ENCODE measurements around the gene NCR2.

Gene NCR2

GRCh38 chr6:41355952-41356351 lies 20.5 kb downstream of the NCR2 start:
- Histone ChIP-seq H3K9me3 (ENCODE audit: control extremely low read depth in 1 of 5, control insufficient read depth in 4 of 5, insufficient read depth in 2 of 5, low read depth in 1 of 5, low read length in 4 of 5) (peaks cover 0 to 19% (median 10%) of the 10 kb centered on the region in 5 experiments), H3K27me3 (replicated peaks in 2 of 5; ENCODE audit: control insufficient read depth in 4 of 5, insufficient read depth in 5 of 5, low read length in 4 of 5) (no peaks in the 10 kb centered on the region), H3K4me1 (ENCODE audit: control extremely low read depth in 1 of 4, control insufficient read depth in 4 of 4, insufficient read depth in 4 of 4, low read length in 3 of 4) (peaks cover 0 to 6% (median 3%) of the 10 kb centered on the region in 4 experiments), H3K4me3 (ENCODE audit: control insufficient read depth in 1 of 7, extremely low read depth in 1 of 7, insufficient read depth in 4 of 7, low read depth in 2 of 7, low read length in 6 of 7) (no peak overlapping the region), H3K36me3 (ENCODE audit: control insufficient read depth in 4 of 4, insufficient read depth in 4 of 4, low read length in 3 of 4) (no peaks in the 10 kb centered on the region), H3K27ac (ENCODE audit: insufficient read depth in 1 of 2, low read depth in 1 of 2, low read length in 2 of 2, poor library complexity in 1 of 2, severe bottlenecking in 2 of 2) (no peak overlapping the region)
- CTCF ChIA-PET: interaction anchor here (1.5 to 1.7 kb wide), 2 partner anchors 10 to 18 kb away, joined by 3 to 4 read pairs; no protein-coding TSS in a partner anchor
- DNase-seq: peak in 1 of 3 donors; percentile 27
- 94% methylated on average over 3 of the region's 4 CpGs for WGBS (ENCODE audit: insufficient coverage)
- POLR2A ChIA-PET: no interaction called here

- Histone ChIP-seq H3K4me1 (ENCODE audit: control extremely low read depth in 1 of 4, control insufficient read depth in 4 of 4, insufficient read depth in 4 of 4, low read length in 3 of 4) (peaks cover 0 to 6% (median 3%) of the 10 kb centered on the region in 4 experiments), H3K36me3 (ENCODE audit: control insufficient read depth in 4 of 4, insufficient read depth in 4 of 4, low read length in 3 of 4) (no peaks in the 10 kb centered on the region), H3K27ac (ENCODE audit: insufficient read depth in 1 of 2, low read depth in 1 of 2, low read length in 2 of 2, poor library complexity in 1 of 2, severe bottlenecking in 2 of 2) (no peak overlapping the region), H3K9me3 (ENCODE audit: control extremely low read depth in 1 of 5, control insufficient read depth in 4 of 5, insufficient read depth in 2 of 5, low read depth in 1 of 5, low read length in 4 of 5) (peaks cover 2 to 25% (median 12%) of the 10 kb centered on the region in 5 experiments), H3K4me3 (ENCODE audit: control insufficient read depth in 1 of 7, extremely low read depth in 1 of 7, insufficient read depth in 4 of 7, low read depth in 2 of 7, low read length in 6 of 7) (no peak overlapping the region), H3K27me3 (replicated peaks in 2 of 5; ENCODE audit: control insufficient read depth in 4 of 5, insufficient read depth in 5 of 5, low read length in 4 of 5) (no peaks in the 10 kb centered on the region)
- CTCF ChIA-PET: interaction anchor here (0.8 to 1.7 kb wide), 3 partner anchors 9 to 19 kb away, joined by 3 to 4 read pairs (median 4); no protein-coding TSS in a partner anchor
- WGBS (ENCODE audit: insufficient coverage): 100% methylated on average over 1 of the region's 3 CpGs
- no peak for DNase-seq
- POLR2A ChIA-PET: no interaction called here
Measured at GRCh38 chr6:41356825-41357224, 21.4 kb downstream of the NCR2 start.

- Histone ChIP-seq H3K4me3 (ENCODE audit: control insufficient read depth in 1 of 7, extremely low read depth in 1 of 7, insufficient read depth in 4 of 7, low read depth in 2 of 7, low read length in 6 of 7) (no peak overlapping the region), H3K27ac (ENCODE audit: insufficient read depth in 1 of 2, low read depth in 1 of 2, low read length in 2 of 2, poor library complexity in 1 of 2, severe bottlenecking in 2 of 2) (no peak overlapping the region), H3K4me1 (ENCODE audit: control extremely low read depth in 1 of 4, control insufficient read depth in 4 of 4, insufficient read depth in 4 of 4, low read length in 3 of 4) (peaks cover 0 to 3% (median 0%) of the 10 kb centered on the region in 4 experiments), H3K36me3 (ENCODE audit: control insufficient read depth in 4 of 4, insufficient read depth in 4 of 4, low read length in 3 of 4) (no peaks in the 10 kb centered on the region), H3K27me3 (replicated peaks in 2 of 5; ENCODE audit: control insufficient read depth in 4 of 5, insufficient read depth in 5 of 5, low read length in 4 of 5) (peaks cover 0 to under 1% (median 0%) of the 10 kb centered on the region in 5 experiments), H3K9me3 (ENCODE audit: control extremely low read depth in 1 of 5, control insufficient read depth in 4 of 5, insufficient read depth in 2 of 5, low read depth in 1 of 5, low read length in 4 of 5) (peaks cover 3 to 31% (median 12%) of the 10 kb centered on the region in 5 experiments)
- WGBS (ENCODE audit: insufficient coverage): 100% methylated on average over 2 of the region's 7 CpGs
- POLR2A ChIA-PET: no interaction called here
- CTCF ChIA-PET: no interaction called here
- DNase-seq: no peak
Measured at GRCh38 chr6:41358503-41358902, 23.1 kb downstream of the NCR2 start.

- POLR2A ChIA-PET: no interaction called here
- Histone ChIP-seq H3K36me3 (ENCODE audit: control insufficient read depth in 4 of 4, insufficient read depth in 4 of 4, low read length in 3 of 4) (no peaks in the 10 kb centered on the region), H3K27me3 (replicated peaks in 2 of 5; ENCODE audit: control insufficient read depth in 4 of 5, insufficient read depth in 5 of 5, low read length in 4 of 5) (peaks cover 0 to 11% (median 0%) of the 10 kb centered on the region in 5 experiments), H3K27ac (ENCODE audit: insufficient read depth in 1 of 2, low read depth in 1 of 2, low read length in 2 of 2, poor library complexity in 1 of 2, severe bottlenecking in 2 of 2) (no peak overlapping the region), H3K9me3 (ENCODE audit: control extremely low read depth in 1 of 5, control insufficient read depth in 4 of 5, insufficient read depth in 2 of 5, low read depth in 1 of 5, low read length in 4 of 5) (peaks cover 3 to 31% (median 12%) of the 10 kb centered on the region in 5 experiments), H3K4me3 (ENCODE audit: control insufficient read depth in 1 of 7, extremely low read depth in 1 of 7, insufficient read depth in 4 of 7, low read depth in 2 of 7, low read length in 6 of 7) (no peak overlapping the region), H3K4me1 (ENCODE audit: control extremely low read depth in 1 of 4, control insufficient read depth in 4 of 4, insufficient read depth in 4 of 4, low read length in 3 of 4) (peaks cover 0 to 3% (median 0%) of the 10 kb centered on the region in 4 experiments)
- DNase-seq: no peak
- CTCF ChIA-PET: no interaction called here
- 81% methylated on average over 4 of the region's 4 CpGs for WGBS (ENCODE audit: insufficient coverage)
Measured at GRCh38 chr6:41359617-41360313, 24.4 kb downstream of the NCR2 start.

GRCh38 chr6:41360314-41360685 lies 24.9 kb downstream of the NCR2 start:
- Histone ChIP-seq H3K27me3 (replicated peaks in 2 of 5; ENCODE audit: control insufficient read depth in 4 of 5, insufficient read depth in 5 of 5, low read length in 4 of 5) (peaks cover 0 to 11% (median 0%) of the 10 kb centered on the region in 5 experiments), H3K36me3 (ENCODE audit: control insufficient read depth in 4 of 4, insufficient read depth in 4 of 4, low read length in 3 of 4) (no peaks in the 10 kb centered on the region), H3K4me1 (ENCODE audit: control extremely low read depth in 1 of 4, control insufficient read depth in 4 of 4, insufficient read depth in 4 of 4, low read length in 3 of 4) (peaks cover 0 to 3% (median 0%) of the 10 kb centered on the region in 4 experiments), H3K9me3 (ENCODE audit: control extremely low read depth in 1 of 5, control insufficient read depth in 4 of 5, insufficient read depth in 2 of 5, low read depth in 1 of 5, low read length in 4 of 5) (peaks cover 3 to 31% (median 12%) of the 10 kb centered on the region in 5 experiments), H3K4me3 (ENCODE audit: control insufficient read depth in 1 of 7, extremely low read depth in 1 of 7, insufficient read depth in 4 of 7, low read depth in 2 of 7, low read length in 6 of 7) (no peak overlapping the region), H3K27ac (ENCODE audit: insufficient read depth in 1 of 2, low read depth in 1 of 2, low read length in 2 of 2, poor library complexity in 1 of 2, severe bottlenecking in 2 of 2) (no peak overlapping the region)
- CTCF ChIA-PET: no interaction called here
- DNase-seq: no peak
- WGBS (ENCODE audit: insufficient coverage): 86% methylated on average over 2 of the region's 2 CpGs
- POLR2A ChIA-PET: no interaction called here

- Histone ChIP-seq H3K9me3 (ENCODE audit: control extremely low read depth in 1 of 5, control insufficient read depth in 4 of 5, insufficient read depth in 2 of 5, low read depth in 1 of 5, low read length in 4 of 5) (peaks cover 0 to 9% (median 3%) of the 10 kb centered on the region in 5 experiments), H3K27ac (ENCODE audit: insufficient read depth in 1 of 2, low read depth in 1 of 2, low read length in 2 of 2, poor library complexity in 1 of 2, severe bottlenecking in 2 of 2) (no peak overlapping the region), H3K4me1 (ENCODE audit: control extremely low read depth in 1 of 4, control insufficient read depth in 4 of 4, insufficient read depth in 4 of 4, low read length in 3 of 4) (peaks cover 0 to 5% (median 2%) of the 10 kb centered on the region in 4 experiments), H3K27me3 (replicated peaks in 2 of 5; ENCODE audit: control insufficient read depth in 4 of 5, insufficient read depth in 5 of 5, low read length in 4 of 5) (peaks cover 9 to 55% (median 15%) of the 10 kb centered on the region in 5 experiments), H3K36me3 (ENCODE audit: control insufficient read depth in 4 of 4, insufficient read depth in 4 of 4, low read length in 3 of 4) (no peaks in the 10 kb centered on the region), H3K4me3 (ENCODE audit: control insufficient read depth in 1 of 7, extremely low read depth in 1 of 7, insufficient read depth in 4 of 7, low read depth in 2 of 7, low read length in 6 of 7) (no peak overlapping the region)
- CTCF ChIA-PET: interaction anchor here (0.9 to 3.5 kb wide), 5 partner anchors 9 to 318 kb away, joined by 3 to 30 read pairs (median 7); no protein-coding TSS in a partner anchor
- 100% methylated on average over 5 of the region's 7 CpGs for WGBS (ENCODE audit: insufficient coverage)
- no peak for DNase-seq
- POLR2A ChIA-PET: interaction anchor here (0.7 kb wide), 1 partner anchor 367 kb away, joined by 3 read pairs; no protein-coding TSS in a partner anchor
Measured at GRCh38 chr6:41366150-41366549, 30.7 kb downstream of the NCR2 start.

- WGBS (ENCODE audit: insufficient coverage): 91% methylated on average over 3 of the region's 3 CpGs
Measured at GRCh38 chr6:41367061-41367460, 31.7 kb downstream of the NCR2 start.

More at GRCh38 chr6:41367061-41367460, 31.7 kb downstream of the NCR2 start:
- ChIA-PET POLR2A (no interaction called here), CTCF (interaction anchor here (0.6 to 3.5 kb wide), 31 partner anchors 9 to 568 kb away, joined by 3 to 30 read pairs (median 7); partner anchors contain the start of gene NCR2)
- Histone ChIP-seq H3K4me3 (ENCODE audit: control insufficient read depth in 1 of 7, extremely low read depth in 1 of 7, insufficient read depth in 4 of 7, low read depth in 2 of 7, low read length in 6 of 7) (no peak overlapping the region), H3K27ac (ENCODE audit: insufficient read depth in 1 of 2, low read depth in 1 of 2, low read length in 2 of 2, poor library complexity in 1 of 2, severe bottlenecking in 2 of 2) (no peak overlapping the region), H3K36me3 (ENCODE audit: control insufficient read depth in 4 of 4, insufficient read depth in 4 of 4, low read length in 3 of 4) (no peaks in the 10 kb centered on the region), H3K9me3 (ENCODE audit: control extremely low read depth in 1 of 5, control insufficient read depth in 4 of 5, insufficient read depth in 2 of 5, low read depth in 1 of 5, low read length in 4 of 5) (peaks cover 0 to 3% (median 0%) of the 10 kb centered on the region in 5 experiments), H3K4me1 (ENCODE audit: control extremely low read depth in 1 of 4, control insufficient read depth in 4 of 4, insufficient read depth in 4 of 4, low read length in 3 of 4) (peaks cover 0 to 14% (median 11%) of the 10 kb centered on the region in 4 experiments), H3K27me3 (replicated peaks in 2 of 5; ENCODE audit: control insufficient read depth in 4 of 5, insufficient read depth in 5 of 5, low read length in 4 of 5) (peaks cover 9 to 64% (median 17%) of the 10 kb centered on the region in 5 experiments)
- no peak for DNase-seq

Measured in common myeloid progenitor, CD34-positive (primary cell).